WTC11 (cell line): ENCODE data around the gene RBM47. TPM values are rescaled to one million over a fixed set of nuclear protein-coding genes. Genes with fewer than 3 reads are reported as not detected.

Experiments used
- ATAC-seq: fragments of 200-7000 bp; cut with Tn5 transposase; 2 replicates; pipeline ENCODE4 v1.10.0; 2021; ENCODE audit warnings: mild to moderate bottlenecking, moderate library complexity
- CTCF ChIA-PET: fragments of 300-600 bp; sonication (Branson Sonifier 250); formaldehyde crosslinking; loops from one replicate; lab custom pipeline; 2021; ENCODE audit warnings: antibody characterized with exemption; lab: Charles Lee
- POLR2A ChIA-PET: fragments of 350-600 bp; sonication (Branson Sonifier 250); formaldehyde crosslinking; loops from one replicate; lab custom pipeline; 2021; ENCODE audit warnings: antibody characterized with exemption; lab: Charles Lee
- DNase-seq: peaks from one replicate; pipeline ENCODE4 v3.0.0; 2021; ENCODE audit warnings: low spot score
- H3K27ac Mint-ChIP-seq: 2 replicates; pipeline ENCODE4 v1.8.0; 2021; ENCODE audit warnings: mixed read lengths
- H3K27me3 Mint-ChIP-seq: 2 replicates; pipeline ENCODE4 v1.8.0; 2021; ENCODE audit warnings: low read depth, mild to moderate bottlenecking, moderate library complexity, mixed read lengths
- H3K36me3 Mint-ChIP-seq: 2 replicates; pipeline ENCODE4 v1.8.0; 2021; ENCODE audit warnings: mixed read lengths
- H3K4me1 Mint-ChIP-seq: 2 replicates; pipeline ENCODE4 v1.8.0; 2022; ENCODE audit warnings: mixed read lengths
- H3K4me3 Mint-ChIP-seq: 2 replicates; pipeline ENCODE4 v1.8.0; 2021; ENCODE audit warnings: mild to moderate bottlenecking, moderate library complexity, mixed read lengths
- H3K9me3 Mint-ChIP-seq: 2 replicates; pipeline ENCODE4 v1.8.0; 2021; ENCODE audit warnings: mixed read lengths
- GABPB1 ChIP-seq: sonication (generic); formaldehyde crosslinking; IDR thresholded peaks from 2 replicates; pipeline ENCODE4 v1.8.1; 2023; ENCODE audit warnings: mild to moderate bottlenecking, missing genetic modification reagents
- GTF2I ChIP-seq: fragments of 250-450 bp; sonication (Bioruptor Pico); conservative IDR thresholded peaks from 2 replicates; pipeline ENCODE4 v1.4.0; 2021; ENCODE audit warnings: mild to moderate bottlenecking
- HMGA2 ChIP-seq: fragments of 250-450 bp; sonication (Bioruptor Pico); IDR thresholded peaks from 2 replicates; pipeline ENCODE4 v1.4.0; 2021; ENCODE audit warnings: mild to moderate bottlenecking, moderate library complexity
- IRF2 ChIP-seq: sonication (generic); formaldehyde crosslinking; IDR thresholded peaks from 2 replicates; pipeline ENCODE4 v1.8.0; 2022; ENCODE audit warnings: low read depth, missing genetic modification reagents, borderline replicate concordance
- NFATC4 ChIP-seq: fragments of 250-450 bp; sonication (Bioruptor Pico); IDR thresholded peaks from 2 replicates; pipeline ENCODE4 v1.9.0; 2021; ENCODE audit warnings: mild to moderate bottlenecking
- NR2C2 ChIP-seq: sonication (generic); formaldehyde crosslinking; IDR thresholded peaks from 2 replicates; pipeline ENCODE4 v1.8.0; 2022; ENCODE audit warnings: mild to moderate bottlenecking, missing genetic modification reagents
- PRRX2 ChIP-seq: fragments of 250-450 bp; sonication (Bioruptor Pico); IDR thresholded peaks from 2 replicates; pipeline ENCODE4 v1.8.0; 2021; ENCODE audit warnings: mild to moderate bottlenecking
- TCF7 ChIP-seq: sonication (generic); formaldehyde crosslinking; IDR thresholded peaks from 2 replicates; pipeline ENCODE4 v1.8.0; 2022; ENCODE audit warnings: mild to moderate bottlenecking, low read depth, missing genetic modification reagents, moderate library complexity
- TEAD4 ChIP-seq: sonication (generic); formaldehyde crosslinking; IDR thresholded peaks from 2 replicates; pipeline ENCODE4 v1.8.0; 2022; ENCODE audit warnings: mild to moderate bottlenecking, missing genetic modification reagents
- ZBTB21 ChIP-seq: sonication (generic); formaldehyde crosslinking; IDR thresholded peaks from 2 replicates; pipeline ENCODE4 v1.8.1; 2023; ENCODE audit warnings: mild to moderate bottlenecking, missing genetic modification reagents, borderline replicate concordance
- ZNF138 ChIP-seq: sonication (generic); formaldehyde crosslinking; conservative IDR thresholded peaks from 2 replicates; pipeline ENCODE4 v1.8.1; 2022; ENCODE audit warnings: mild to moderate bottlenecking, moderate library complexity, missing genetic modification reagents
- ZNF232 ChIP-seq: sonication (generic); formaldehyde crosslinking; IDR thresholded peaks from 2 replicates; pipeline ENCODE4 v1.8.0; 2022; ENCODE audit warnings: mild to moderate bottlenecking, missing genetic modification reagents
- ZNF416 ChIP-seq: fragments of 250-450 bp; sonication (Bioruptor Pico); IDR thresholded peaks from 2 replicates; pipeline ENCODE4 v1.9.0; 2021; ENCODE audit warnings: mild to moderate bottlenecking, inconsistent platforms
- total RNA-seq: library from RNA; stranded (reverse); gene quantifications from 3 replicates; pipeline ENCODE4 v1.2.3, GENCODE V29; 2021
- TF ChIP-seq, protein P1 (sequence below): fragments of 250-450 bp; sonication (Bioruptor Pico); IDR thresholded peaks from 2 replicates; pipeline ENCODE4 v1.8.0; 2021; ENCODE audit warnings: mild to moderate bottlenecking
- TF ChIP-seq, protein P2 (sequence below): sonication (generic); formaldehyde crosslinking; IDR thresholded peaks from 2 replicates; pipeline ENCODE4 v1.8.1; 2022; ENCODE audit warnings: low read depth, mild to moderate bottlenecking, moderate library complexity, missing genetic modification reagents, borderline replicate concordance
- TF ChIP-seq, protein P3 (sequence below): fragments of 250-450 bp; sonication (Bioruptor Pico); IDR thresholded peaks from 2 replicates; pipeline ENCODE4 v1.9.0; 2021; ENCODE audit warnings: mild to moderate bottlenecking
- TF ChIP-seq, protein P4 (sequence below): sonication (generic); formaldehyde crosslinking; IDR thresholded peaks from 2 replicates; pipeline ENCODE4 v1.8.1; 2023; ENCODE audit warnings: mild to moderate bottlenecking, missing genetic modification reagents, moderate library complexity
- TF ChIP-seq, protein P5 (sequence below): sonication (generic); formaldehyde crosslinking; IDR thresholded peaks from 2 replicates; pipeline ENCODE4 v1.8.0; 2022; ENCODE audit warnings: mild to moderate bottlenecking, missing genetic modification reagents
- TF ChIP-seq, protein P6 (sequence below): sonication (generic); formaldehyde crosslinking; IDR thresholded peaks from 2 replicates; pipeline ENCODE4 v1.8.1; 2022; ENCODE audit warnings: mild to moderate bottlenecking, missing genetic modification reagents, moderate library complexity, borderline replicate concordance
- TF ChIP-seq, protein P7 (sequence below): sonication (generic); formaldehyde crosslinking; IDR thresholded peaks from 2 replicates; pipeline ENCODE4 v1.8.0; 2023; ENCODE audit warnings: mild to moderate bottlenecking, missing genetic modification reagents
- TF ChIP-seq, protein P8 (sequence below): fragments of 250-450 bp; sonication (Bioruptor Pico); IDR thresholded peaks from 2 replicates; pipeline ENCODE4 v1.9.0; 2021; ENCODE audit warnings: mild to moderate bottlenecking, borderline replicate concordance

RBM47 gene
- total RNA-seq, 1 experiment from 2014 or later, result 97.9 TPM

DNA sequence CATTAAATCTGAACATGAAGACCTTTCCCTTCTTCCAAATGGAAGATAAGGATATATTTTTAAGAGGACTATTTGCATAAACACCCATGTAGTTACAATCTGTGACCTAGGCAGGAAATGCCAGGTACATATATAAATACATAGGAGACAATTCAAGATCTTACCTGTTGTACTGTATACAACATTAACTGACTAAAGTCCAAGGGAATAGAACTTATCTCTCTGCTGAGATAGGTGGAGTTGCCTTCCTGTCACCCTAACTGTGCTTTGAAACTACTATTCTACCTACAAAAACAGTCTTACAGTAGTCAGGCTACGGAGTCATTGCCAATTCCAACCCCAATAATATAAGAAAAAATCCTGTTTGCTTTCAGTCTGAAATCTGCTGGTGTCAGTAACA lies 188.2 kb downstream of the RBM47 start:
- POLR2A ChIA-PET, result no interaction called here
- Mint-ChIP-seq H3K27me3 (no peaks in the 10 kb centered on the region), H3K4me3 (no peak overlapping the region), H3K36me3 (peaks cover 14% of the 10 kb centered on the region), H3K27ac (peak overlapping the region; percentile 57), H3K9me3 (no peaks in the 10 kb centered on the region), H3K4me1 (peaks cover 2% of the 10 kb centered on the region)
- CTCF ChIA-PET, result no interaction called here
- ATAC-seq (no peak), DNase-seq (no peak)
- no peak for TF ChIP-seq GTF2I (CRISPR knock-in tag)
- TF ChIP-seq, protein P1, sequence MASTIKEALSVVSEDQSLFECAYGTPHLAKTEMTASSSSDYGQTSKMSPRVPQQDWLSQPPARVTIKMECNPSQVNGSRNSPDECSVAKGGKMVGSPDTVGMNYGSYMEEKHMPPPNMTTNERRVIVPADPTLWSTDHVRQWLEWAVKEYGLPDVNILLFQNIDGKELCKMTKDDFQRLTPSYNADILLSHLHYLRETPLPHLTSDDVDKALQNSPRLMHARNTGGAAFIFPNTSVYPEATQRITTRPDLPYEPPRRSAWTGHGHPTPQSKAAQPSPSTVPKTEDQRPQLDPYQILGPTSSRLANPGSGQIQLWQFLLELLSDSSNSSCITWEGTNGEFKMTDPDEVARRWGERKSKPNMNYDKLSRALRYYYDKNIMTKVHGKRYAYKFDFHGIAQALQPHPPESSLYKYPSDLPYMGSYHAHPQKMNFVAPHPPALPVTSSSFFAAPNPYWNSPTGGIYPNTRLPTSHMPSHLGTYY, result no peak
- TF ChIP-seq ZBTB21, result no peak
- TF ChIP-seq, protein P2, sequence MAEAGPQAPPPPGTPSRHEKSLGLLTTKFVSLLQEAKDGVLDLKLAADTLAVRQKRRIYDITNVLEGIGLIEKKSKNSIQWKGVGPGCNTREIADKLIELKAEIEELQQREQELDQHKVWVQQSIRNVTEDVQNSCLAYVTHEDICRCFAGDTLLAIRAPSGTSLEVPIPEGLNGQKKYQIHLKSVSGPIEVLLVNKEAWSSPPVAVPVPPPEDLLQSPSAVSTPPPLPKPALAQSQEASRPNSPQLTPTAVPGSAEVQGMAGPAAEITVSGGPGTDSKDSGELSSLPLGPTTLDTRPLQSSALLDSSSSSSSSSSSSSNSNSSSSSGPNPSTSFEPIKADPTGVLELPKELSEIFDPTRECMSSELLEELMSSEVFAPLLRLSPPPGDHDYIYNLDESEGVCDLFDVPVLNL (CRISPR knock-in tag), result no peak
- TF ChIP-seq, protein P3, sequence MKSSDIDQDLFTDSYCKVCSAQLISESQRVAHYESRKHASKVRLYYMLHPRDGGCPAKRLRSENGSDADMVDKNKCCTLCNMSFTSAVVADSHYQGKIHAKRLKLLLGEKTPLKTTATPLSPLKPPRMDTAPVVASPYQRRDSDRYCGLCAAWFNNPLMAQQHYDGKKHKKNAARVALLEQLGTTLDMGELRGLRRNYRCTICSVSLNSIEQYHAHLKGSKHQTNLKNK, result no peak
- TF ChIP-seq, protein P4, sequence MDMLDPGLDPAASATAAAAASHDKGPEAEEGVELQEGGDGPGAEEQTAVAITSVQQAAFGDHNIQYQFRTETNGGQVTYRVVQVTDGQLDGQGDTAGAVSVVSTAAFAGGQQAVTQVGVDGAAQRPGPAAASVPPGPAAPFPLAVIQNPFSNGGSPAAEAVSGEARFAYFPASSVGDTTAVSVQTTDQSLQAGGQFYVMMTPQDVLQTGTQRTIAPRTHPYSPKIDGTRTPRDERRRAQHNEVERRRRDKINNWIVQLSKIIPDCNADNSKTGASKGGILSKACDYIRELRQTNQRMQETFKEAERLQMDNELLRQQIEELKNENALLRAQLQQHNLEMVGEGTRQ, result no peak
- TF ChIP-seq GABPB1, result no peak
- TF ChIP-seq, protein P5, sequence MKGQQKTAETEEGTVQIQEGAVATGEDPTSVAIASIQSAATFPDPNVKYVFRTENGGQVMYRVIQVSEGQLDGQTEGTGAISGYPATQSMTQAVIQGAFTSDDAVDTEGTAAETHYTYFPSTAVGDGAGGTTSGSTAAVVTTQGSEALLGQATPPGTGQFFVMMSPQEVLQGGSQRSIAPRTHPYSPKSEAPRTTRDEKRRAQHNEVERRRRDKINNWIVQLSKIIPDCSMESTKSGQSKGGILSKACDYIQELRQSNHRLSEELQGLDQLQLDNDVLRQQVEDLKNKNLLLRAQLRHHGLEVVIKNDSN (CRISPR knock-in tag), result no peak
- TF ChIP-seq HMGA2 (CRISPR knock-in tag), result no peak

DNA sequence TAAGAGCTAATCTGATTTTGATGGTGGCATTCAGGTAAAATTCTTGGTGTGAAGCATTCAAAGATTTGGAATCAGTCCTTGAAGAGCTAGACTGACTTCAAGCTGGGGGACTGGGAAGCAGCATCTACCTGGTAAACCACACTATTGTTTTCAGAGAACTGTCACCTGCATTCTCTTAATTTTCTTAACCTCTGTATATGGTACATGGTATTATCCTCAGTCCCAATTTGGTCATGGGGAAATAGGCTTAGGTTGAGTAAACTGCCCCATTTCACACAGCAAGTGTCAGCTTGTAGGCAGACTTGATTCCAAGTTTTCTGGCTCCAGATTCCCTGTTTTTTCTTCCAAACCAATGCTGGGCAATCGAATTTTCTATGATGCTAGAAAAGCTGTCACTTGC lies 190.1 kb downstream of the RBM47 start:
- no peak for DNase-seq
- no peaks in the 10 kb centered on the region for H3K9me3 Mint-ChIP-seq
- peaks cover 27% of the 10 kb centered on the region for H3K36me3 Mint-ChIP-seq
- no peak overlapping the region for H3K4me3 Mint-ChIP-seq
- peaks cover 10% of the 10 kb centered on the region for H3K4me1 Mint-ChIP-seq
- ChIA-PET CTCF (interaction anchor here (0.6 kb wide), 1 partner anchor 122 kb away, joined by 3 read pairs; no protein-coding TSS in a partner anchor), POLR2A (no interaction called here)
- H3K27me3 Mint-ChIP-seq, result no peaks in the 10 kb centered on the region
- peak overlapping the region; percentile 11; the same call in 1 of the 2 replicates for H3K27ac Mint-ChIP-seq
- ATAC-seq, result no peak
- TF ChIP-seq NFATC4 (no peak), IRF2 (CRISPR knock-in tag) (no peak), PRRX2 (CRISPR knock-in tag) (no peak), TCF7 (no peak), HMGA2 (CRISPR knock-in tag) (no peak), ZBTB21 (no peak), ZNF232 (CRISPR knock-in tag) (no peak), ZNF138 (CRISPR knock-in tag) (no peak), NR2C2 (no peak), TEAD4 (CRISPR knock-in tag) (no peak), ZNF416 (no peak)
- TF ChIP-seq, protein P6, sequence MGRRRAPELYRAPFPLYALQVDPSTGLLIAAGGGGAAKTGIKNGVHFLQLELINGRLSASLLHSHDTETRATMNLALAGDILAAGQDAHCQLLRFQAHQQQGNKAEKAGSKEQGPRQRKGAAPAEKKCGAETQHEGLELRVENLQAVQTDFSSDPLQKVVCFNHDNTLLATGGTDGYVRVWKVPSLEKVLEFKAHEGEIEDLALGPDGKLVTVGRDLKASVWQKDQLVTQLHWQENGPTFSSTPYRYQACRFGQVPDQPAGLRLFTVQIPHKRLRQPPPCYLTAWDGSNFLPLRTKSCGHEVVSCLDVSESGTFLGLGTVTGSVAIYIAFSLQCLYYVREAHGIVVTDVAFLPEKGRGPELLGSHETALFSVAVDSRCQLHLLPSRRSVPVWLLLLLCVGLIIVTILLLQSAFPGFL (CRISPR knock-in tag), result no peak
- TF ChIP-seq, protein P7, sequence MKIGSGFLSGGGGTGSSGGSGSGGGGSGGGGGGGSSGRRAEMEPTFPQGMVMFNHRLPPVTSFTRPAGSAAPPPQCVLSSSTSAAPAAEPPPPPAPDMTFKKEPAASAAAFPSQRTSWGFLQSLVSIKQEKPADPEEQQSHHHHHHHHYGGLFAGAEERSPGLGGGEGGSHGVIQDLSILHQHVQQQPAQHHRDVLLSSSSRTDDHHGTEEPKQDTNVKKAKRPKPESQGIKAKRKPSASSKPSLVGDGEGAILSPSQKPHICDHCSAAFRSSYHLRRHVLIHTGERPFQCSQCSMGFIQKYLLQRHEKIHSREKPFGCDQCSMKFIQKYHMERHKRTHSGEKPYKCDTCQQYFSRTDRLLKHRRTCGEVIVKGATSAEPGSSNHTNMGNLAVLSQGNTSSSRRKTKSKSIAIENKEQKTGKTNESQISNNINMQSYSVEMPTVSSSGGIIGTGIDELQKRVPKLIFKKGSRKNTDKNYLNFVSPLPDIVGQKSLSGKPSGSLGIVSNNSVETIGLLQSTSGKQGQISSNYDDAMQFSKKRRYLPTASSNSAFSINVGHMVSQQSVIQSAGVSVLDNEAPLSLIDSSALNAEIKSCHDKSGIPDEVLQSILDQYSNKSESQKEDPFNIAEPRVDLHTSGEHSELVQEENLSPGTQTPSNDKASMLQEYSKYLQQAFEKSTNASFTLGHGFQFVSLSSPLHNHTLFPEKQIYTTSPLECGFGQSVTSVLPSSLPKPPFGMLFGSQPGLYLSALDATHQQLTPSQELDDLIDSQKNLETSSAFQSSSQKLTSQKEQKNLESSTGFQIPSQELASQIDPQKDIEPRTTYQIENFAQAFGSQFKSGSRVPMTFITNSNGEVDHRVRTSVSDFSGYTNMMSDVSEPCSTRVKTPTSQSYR, result no peak
- TF ChIP-seq, protein P2 (CRISPR knock-in tag), result no peak
- TF ChIP-seq, protein P8, sequence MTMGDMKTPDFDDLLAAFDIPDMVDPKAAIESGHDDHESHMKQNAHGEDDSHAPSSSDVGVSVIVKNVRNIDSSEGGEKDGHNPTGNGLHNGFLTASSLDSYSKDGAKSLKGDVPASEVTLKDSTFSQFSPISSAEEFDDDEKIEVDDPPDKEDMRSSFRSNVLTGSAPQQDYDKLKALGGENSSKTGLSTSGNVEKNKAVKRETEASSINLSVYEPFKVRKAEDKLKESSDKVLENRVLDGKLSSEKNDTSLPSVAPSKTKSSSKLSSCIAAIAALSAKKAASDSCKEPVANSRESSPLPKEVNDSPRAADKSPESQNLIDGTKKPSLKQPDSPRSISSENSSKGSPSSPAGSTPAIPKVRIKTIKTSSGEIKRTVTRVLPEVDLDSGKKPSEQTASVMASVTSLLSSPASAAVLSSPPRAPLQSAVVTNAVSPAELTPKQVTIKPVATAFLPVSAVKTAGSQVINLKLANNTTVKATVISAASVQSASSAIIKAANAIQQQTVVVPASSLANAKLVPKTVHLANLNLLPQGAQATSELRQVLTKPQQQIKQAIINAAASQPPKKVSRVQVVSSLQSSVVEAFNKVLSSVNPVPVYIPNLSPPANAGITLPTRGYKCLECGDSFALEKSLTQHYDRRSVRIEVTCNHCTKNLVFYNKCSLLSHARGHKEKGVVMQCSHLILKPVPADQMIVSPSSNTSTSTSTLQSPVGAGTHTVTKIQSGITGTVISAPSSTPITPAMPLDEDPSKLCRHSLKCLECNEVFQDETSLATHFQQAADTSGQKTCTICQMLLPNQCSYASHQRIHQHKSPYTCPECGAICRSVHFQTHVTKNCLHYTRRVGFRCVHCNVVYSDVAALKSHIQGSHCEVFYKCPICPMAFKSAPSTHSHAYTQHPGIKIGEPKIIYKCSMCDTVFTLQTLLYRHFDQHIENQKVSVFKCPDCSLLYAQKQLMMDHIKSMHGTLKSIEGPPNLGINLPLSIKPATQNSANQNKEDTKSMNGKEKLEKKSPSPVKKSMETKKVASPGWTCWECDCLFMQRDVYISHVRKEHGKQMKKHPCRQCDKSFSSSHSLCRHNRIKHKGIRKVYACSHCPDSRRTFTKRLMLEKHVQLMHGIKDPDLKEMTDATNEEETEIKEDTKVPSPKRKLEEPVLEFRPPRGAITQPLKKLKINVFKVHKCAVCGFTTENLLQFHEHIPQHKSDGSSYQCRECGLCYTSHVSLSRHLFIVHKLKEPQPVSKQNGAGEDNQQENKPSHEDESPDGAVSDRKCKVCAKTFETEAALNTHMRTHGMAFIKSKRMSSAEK, result no peak
